GM12892 (cell line): ENCODE data around the gene EFCAB8.

Experiments used
- POLR2A ChIP-seq: IDR thresholded peaks from 2 replicates; pipeline ENCODE4 v1.6.1; 2011; ENCODE audit warnings: low read depth, low read length, control low read depth
- POLR2AphosphoS5 ChIP-seq: IDR thresholded peaks from 2 replicates; pipeline ENCODE4 v1.6.1; 2011; ENCODE audit warnings: low read depth, low read length, control low read depth

- TF ChIP-seq POLR2AphosphoS5 (no peak), POLR2A (no peak)
These were observed 146.4 kb downstream of the EFCAB8 start for GRCh38 chr20:33005132-33005566.
